ENCODE results near the gene SHCBP1.

SHCBP1 gene

DNA sequence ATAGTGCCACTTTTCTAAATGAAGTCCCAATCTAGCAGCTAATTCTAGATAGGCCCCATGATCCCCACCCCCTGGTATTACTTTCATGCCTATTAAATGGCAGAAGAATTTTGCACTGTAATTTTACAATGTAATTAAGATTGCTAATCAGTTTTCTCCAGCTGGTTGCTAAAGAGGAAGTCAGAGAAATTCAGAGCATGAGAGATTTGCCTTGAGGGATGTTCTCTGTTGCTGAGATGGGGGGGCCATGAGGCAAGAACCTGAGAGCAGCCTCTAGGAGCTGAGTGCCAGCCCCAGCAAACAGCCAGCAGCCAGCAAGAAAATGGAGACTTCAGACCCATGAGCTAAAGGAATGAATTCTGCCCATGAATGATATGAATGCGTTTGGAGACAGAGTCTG, 38.9 kb downstream of the SHCBP1 start:
- TF ChIP-seq, protein P1, sequence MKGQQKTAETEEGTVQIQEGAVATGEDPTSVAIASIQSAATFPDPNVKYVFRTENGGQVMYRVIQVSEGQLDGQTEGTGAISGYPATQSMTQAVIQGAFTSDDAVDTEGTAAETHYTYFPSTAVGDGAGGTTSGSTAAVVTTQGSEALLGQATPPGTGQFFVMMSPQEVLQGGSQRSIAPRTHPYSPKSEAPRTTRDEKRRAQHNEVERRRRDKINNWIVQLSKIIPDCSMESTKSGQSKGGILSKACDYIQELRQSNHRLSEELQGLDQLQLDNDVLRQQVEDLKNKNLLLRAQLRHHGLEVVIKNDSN (IDR thresholded peaks at IDR 0.05) = no peak
- TF ChIP-seq NFIC (IDR thresholded peaks at IDR 0.05) (no peak), REST (IDR thresholded peaks at IDR 0.05; ENCODE audit: low read depth) (no peak), CEBPB (IDR thresholded peaks at IDR 0.05) (no peak), TEAD4 (IDR thresholded peaks at IDR 0.05) (no peak)

- TF ChIP-seq RAD21 (IDR thresholded peaks at IDR 0.05; ENCODE audit: low read depth) (no peak), CEBPB (IDR thresholded peaks at IDR 0.05) (no peak), TAF1 (IDR thresholded peaks at IDR 0.05; ENCODE audit: low read depth) (no peak), TCF12 (IDR thresholded peaks at IDR 0.05; ENCODE audit: low read depth) (no peak), REST (IDR thresholded peaks at IDR 0.05; ENCODE audit: low read depth) (no peak), CREB1 (IDR thresholded peaks at IDR 0.05; ENCODE audit: low read depth) (no peak), NFIC (IDR thresholded peaks at IDR 0.05) (no peak), FOXM1 (IDR thresholded peaks at IDR 0.05; ENCODE audit: borderline replicate concordance, low read depth) (no peak), EP300 (IDR thresholded peaks at IDR 0.05; ENCODE audit: borderline replicate concordance) (no peak), EGR1 (IDR thresholded peaks at IDR 0.05) (no peak), YY1 (IDR thresholded peaks at IDR 0.05; ENCODE audit: low read depth) (no peak), TEAD4 (IDR thresholded peaks at IDR 0.05) (no peak), ZBTB7A (IDR thresholded peaks at IDR 0.05; ENCODE audit: low read depth) (no peak)
- TF ChIP-seq, protein P1 (IDR thresholded peaks at IDR 0.05) = no peak
- TF ChIP-seq, protein P2, sequence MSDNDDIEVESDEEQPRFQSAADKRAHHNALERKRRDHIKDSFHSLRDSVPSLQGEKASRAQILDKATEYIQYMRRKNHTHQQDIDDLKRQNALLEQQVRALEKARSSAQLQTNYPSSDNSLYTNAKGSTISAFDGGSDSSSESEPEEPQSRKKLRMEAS (IDR thresholded peaks at IDR 0.05) = no peak
Observed at GRCh38 chr16:46577988-46578579, 43.1 kb downstream of the SHCBP1 start.

DNA sequence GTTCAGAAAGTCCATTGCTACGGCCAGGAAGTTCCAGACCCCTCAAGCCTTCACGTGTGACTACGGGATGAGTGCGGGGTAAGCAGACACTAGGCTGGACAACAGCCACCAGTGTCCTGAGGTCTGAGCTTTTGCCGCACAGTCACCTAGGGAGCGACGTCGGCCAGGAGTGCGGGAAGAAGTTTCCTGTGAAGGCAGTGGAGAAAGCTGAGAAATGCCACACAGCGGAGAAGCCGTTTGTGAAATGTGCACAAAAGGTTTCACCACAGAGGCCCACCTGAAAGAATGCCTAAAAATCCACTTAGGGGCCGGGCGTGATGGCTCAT, 47.4 kb downstream of the SHCBP1 start:
- TF ChIP-seq ZBTB7A (IDR thresholded peaks at IDR 0.05; ENCODE audit: low read depth) (no peak), CREB1 (IDR thresholded peaks at IDR 0.05; ENCODE audit: low read depth) (no peak), YY1 (IDR thresholded peaks at IDR 0.05; ENCODE audit: low read depth) (no peak), CEBPB (IDR thresholded peaks at IDR 0.05) (no peak), NFIC (IDR thresholded peaks at IDR 0.05) (no peak), TAF1 (IDR thresholded peaks at IDR 0.05; ENCODE audit: low read depth) (no peak), REST (IDR thresholded peaks at IDR 0.05; ENCODE audit: low read depth) (no peak), FOXM1 (IDR thresholded peaks at IDR 0.05; ENCODE audit: borderline replicate concordance, low read depth) (no peak)
- TF ChIP-seq, protein P1 (IDR thresholded peaks at IDR 0.05) = no peak
- TF ChIP-seq, protein P2 (IDR thresholded peaks at IDR 0.05) = no peak

DNA sequence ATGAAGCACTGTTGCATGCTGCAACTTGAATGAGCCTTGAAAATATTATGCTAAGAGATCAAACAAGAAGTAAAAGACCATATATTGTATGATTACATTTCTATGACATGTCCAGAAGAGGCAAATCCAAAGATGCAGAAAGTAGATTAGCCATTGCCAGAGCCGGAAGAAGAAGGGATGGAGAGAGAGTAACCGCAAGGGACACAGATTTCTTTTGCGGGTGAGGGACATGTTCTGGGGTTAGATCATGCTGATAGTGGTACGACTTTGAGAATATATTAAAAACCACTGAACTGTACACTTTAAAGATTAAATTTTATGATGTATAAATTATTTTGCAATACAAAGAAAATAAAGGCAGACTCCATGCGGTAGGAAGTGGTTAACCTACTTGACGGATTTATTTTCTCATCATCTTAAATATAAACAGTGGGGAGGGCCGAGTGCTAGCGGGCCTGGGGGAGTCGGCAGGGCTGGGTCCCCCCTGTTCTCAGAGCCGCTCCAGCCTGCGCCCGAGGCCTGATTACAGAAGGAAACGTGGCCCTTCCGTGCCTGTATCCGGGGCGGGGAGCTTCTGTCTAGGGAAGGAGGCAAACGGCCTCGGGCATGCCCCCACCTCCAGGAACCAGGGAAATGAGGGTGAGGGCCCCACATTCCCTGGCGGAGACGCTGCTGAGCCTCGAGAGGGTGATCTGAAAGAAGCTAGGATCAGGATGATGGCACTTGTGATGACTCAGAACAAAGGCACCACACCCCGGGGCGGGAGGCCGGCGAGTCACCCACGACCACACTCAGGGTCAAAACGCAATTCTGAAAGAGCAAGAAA, 48.0 kb downstream of the SHCBP1 start:
- no peak for TF ChIP-seq TAF1 (IDR thresholded peaks at IDR 0.05; ENCODE audit: low read depth)
- TF ChIP-seq, protein P2 (IDR thresholded peaks at IDR 0.05) = no peak
- TF ChIP-seq ZBTB7A (IDR thresholded peaks at IDR 0.05; ENCODE audit: low read depth) = no peak
- TF ChIP-seq YY1 (IDR thresholded peaks at IDR 0.05; ENCODE audit: low read depth) = no peak
